ENCODE results near the gene NACC2.

DNA sequence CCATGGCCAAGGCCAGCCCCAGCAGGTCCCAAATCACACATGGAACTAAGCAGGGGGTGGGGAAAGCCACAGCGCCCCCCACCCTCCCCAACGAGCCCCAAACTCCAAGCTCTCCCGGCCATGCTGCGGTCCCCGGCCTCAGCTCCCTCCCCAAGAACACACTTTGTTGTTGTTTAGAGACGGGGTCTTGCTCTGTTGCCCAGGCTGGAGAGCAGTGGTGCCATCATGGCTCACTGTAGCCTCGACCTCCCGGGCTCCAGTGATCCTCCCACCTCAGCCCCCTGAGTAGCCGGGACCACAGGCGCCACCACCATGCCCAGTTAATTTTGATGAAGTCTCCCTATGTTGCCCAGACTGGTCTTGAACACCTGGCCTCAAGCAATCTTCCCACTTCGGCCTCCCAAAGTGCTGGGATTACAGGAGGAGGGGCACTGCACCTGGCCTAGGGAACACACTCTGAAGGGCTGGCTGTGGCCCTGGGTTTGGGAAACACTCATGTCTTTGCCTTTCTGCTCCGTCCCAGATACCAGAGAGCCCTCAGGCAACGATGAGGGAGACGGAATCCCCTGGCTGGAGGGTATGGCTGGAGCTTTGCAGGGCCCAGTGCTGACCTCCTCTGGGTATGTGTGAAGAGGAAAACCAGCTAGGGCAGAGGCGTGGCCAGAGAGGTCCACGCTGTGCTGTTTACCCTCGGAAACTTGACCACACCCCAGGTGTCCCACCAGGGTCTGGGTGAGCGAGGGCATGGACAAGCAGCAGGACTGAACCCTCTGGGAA lies 80.8 kb downstream of the NACC2 start:
- no peak for TF ChIP-seq POLR2A (IDR thresholded peaks at IDR 0.05)
- TF ChIP-seq, protein P1, sequence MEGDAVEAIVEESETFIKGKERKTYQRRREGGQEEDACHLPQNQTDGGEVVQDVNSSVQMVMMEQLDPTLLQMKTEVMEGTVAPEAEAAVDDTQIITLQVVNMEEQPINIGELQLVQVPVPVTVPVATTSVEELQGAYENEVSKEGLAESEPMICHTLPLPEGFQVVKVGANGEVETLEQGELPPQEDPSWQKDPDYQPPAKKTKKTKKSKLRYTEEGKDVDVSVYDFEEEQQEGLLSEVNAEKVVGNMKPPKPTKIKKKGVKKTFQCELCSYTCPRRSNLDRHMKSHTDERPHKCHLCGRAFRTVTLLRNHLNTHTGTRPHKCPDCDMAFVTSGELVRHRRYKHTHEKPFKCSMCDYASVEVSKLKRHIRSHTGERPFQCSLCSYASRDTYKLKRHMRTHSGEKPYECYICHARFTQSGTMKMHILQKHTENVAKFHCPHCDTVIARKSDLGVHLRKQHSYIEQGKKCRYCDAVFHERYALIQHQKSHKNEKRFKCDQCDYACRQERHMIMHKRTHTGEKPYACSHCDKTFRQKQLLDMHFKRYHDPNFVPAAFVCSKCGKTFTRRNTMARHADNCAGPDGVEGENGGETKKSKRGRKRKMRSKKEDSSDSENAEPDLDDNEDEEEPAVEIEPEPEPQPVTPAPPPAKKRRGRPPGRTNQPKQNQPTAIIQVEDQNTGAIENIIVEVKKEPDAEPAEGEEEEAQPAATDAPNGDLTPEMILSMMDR (IDR thresholded peaks at IDR 0.05) = no peak
